Activated CD4-positive, alpha-beta T cell treated with anti-CD3 and anti-CD28 coated beads, Interleukin-2, amount 10 ng/mL, durations not matched to agents 24 days and 14 days (primary cell): ENCODE measurements around the gene OSER1. TPM values are rescaled to one million over a fixed set of nuclear protein-coding genes. Genes with fewer than 3 reads are reported as not detected.
A peak's percentile ranks its signal among the peaks of the same experiment; 100 is the strongest.
"Not testable (repeated sequence)": the region's sequence is repeated elsewhere in the genome, so short reads cannot be mapped to it uniquely, and the experiment has no call there.

Experiments used
- DNase-seq: peaks from one replicate; pipeline ENCODE4 v3.0.0; 2022
- H3K27ac Mint-ChIP-seq: one replicate; pipeline ENCODE4 v1.8.0; 2022; ENCODE audit warnings: mild to moderate bottlenecking, mixed read lengths
- H3K27me3 Mint-ChIP-seq: one replicate; pipeline ENCODE4 v1.8.0; 2022; ENCODE audit warnings: mixed read lengths
- H3K36me3 Mint-ChIP-seq: one replicate; pipeline ENCODE4 v1.8.0; 2022; ENCODE audit warnings: low read depth, mild to moderate bottlenecking, mixed read lengths
- H3K4me1 Mint-ChIP-seq: one replicate; pipeline ENCODE4 v1.8.0; 2021; ENCODE audit warnings: mixed read lengths
- H3K4me3 Mint-ChIP-seq: one replicate; pipeline ENCODE4 v1.8.0; 2022; ENCODE audit warnings: mild to moderate bottlenecking, moderate library complexity, mixed read lengths
- H3K9me3 Mint-ChIP-seq: one replicate; pipeline ENCODE4 v1.8.0; 2021; ENCODE audit warnings: mixed read lengths
- intact Hi-C: fragments of 100-400 bp; cut with micrococcal nuclease; formaldehyde crosslinking; loops from one replicate; pipeline ENCODE4 v1.15.1; 2023
- total RNA-seq: library from RNA; stranded (reverse); gene quantifications from 2 replicates; pipeline ENCODE4 v1.2.3, GENCODE V29; 2022

The OSER1 gene
- 22.7 and 23.6 TPM in 2 replicates for total RNA-seq

- Mint-ChIP-seq H3K9me3 (no peaks in the 10 kb centered on the region), H3K27ac (peak within 1 kb of the TSS; percentile 91), H3K4me3 (peak within 1 kb of the TSS; percentile 94), H3K4me1 (peaks cover 52% of the 10 kb centered on the region), H3K36me3 (peaks cover 10% of the 10 kb centered on the region), H3K27me3 (peaks cover 2% of the 10 kb centered on the region)
- peak; percentile 100 for DNase-seq
- intact Hi-C loops = loop anchor here (1.0 to 10.0 kb wide), 7 partner anchors 11 to 753 kb away; partner anchors contain the start of genes FITM2, SERINC3, SRSF6 and TTPAL
Observed at GRCh38 chr20:44210406-44211176, at the start of gene OSER1. Gene OSER1 (minus strand): TSS chr20:44210771. CDS start chr20:44206957, 3,814 bp downstream.

GRCh38 chr20:44258226-44258890, 47.8 kb upstream of the OSER1 start:
- intact Hi-C loops = no loop called here
- H3K9me3 Mint-ChIP-seq = no peaks in the 10 kb centered on the region
- H3K36me3 Mint-ChIP-seq = no peaks in the 10 kb centered on the region
- H3K27me3 Mint-ChIP-seq = no peaks in the 10 kb centered on the region
- H3K4me1 Mint-ChIP-seq = no peaks in the 10 kb centered on the region
- H3K4me3 Mint-ChIP-seq = no peak overlapping the region
- DNase-seq = no peak
- H3K27ac Mint-ChIP-seq = no peak overlapping the region

- Mint-ChIP-seq H3K36me3 (no peaks in the 10 kb centered on the region), H3K4me1 (no peaks in the 10 kb centered on the region), H3K4me3 (no peak overlapping the region), H3K9me3 (no peaks in the 10 kb centered on the region), H3K27me3 (no peaks in the 10 kb centered on the region), H3K27ac (no peak overlapping the region)
- intact Hi-C loops = no loop called here
- DNase-seq = no peak
Observed at GRCh38 chr20:44256961-44257360, 46.4 kb upstream of the OSER1 start.

GRCh38 chr20:44255942-44256341, 45.4 kb upstream of the OSER1 start:
- intact Hi-C loops = no loop called here
- Mint-ChIP-seq H3K27me3 (no peaks in the 10 kb centered on the region), H3K27ac (no peak overlapping the region), H3K9me3 (no peaks in the 10 kb centered on the region), H3K4me1 (no peaks in the 10 kb centered on the region), H3K36me3 (no peaks in the 10 kb centered on the region), H3K4me3 (no peak overlapping the region)
- no peak for DNase-seq

GRCh38 chr20:44254073-44254472, 43.5 kb upstream of the OSER1 start:
- no peaks in the 10 kb centered on the region for H3K27me3 Mint-ChIP-seq
- no peak for DNase-seq
- H3K27ac Mint-ChIP-seq = no peak overlapping the region
- no peaks in the 10 kb centered on the region for H3K36me3 Mint-ChIP-seq
- H3K4me3 Mint-ChIP-seq = no peak overlapping the region
- intact Hi-C loops = no loop called here
- H3K9me3 Mint-ChIP-seq = no peaks in the 10 kb centered on the region
- no peaks in the 10 kb centered on the region for H3K4me1 Mint-ChIP-seq

- Mint-ChIP-seq H3K36me3 (no peaks in the 10 kb centered on the region), H3K27ac (no peak overlapping the region), H3K4me1 (no peaks in the 10 kb centered on the region), H3K4me3 (no peak overlapping the region), H3K27me3 (peaks cover 2% of the 10 kb centered on the region), H3K9me3 (no peaks in the 10 kb centered on the region)
- DNase-seq = no peak
- intact Hi-C loops = no loop called here
Observed at GRCh38 chr20:44253528-44253927, 43.0 kb upstream of the OSER1 start.

- Mint-ChIP-seq H3K36me3 (no peaks in the 10 kb centered on the region), H3K4me3 (no peak overlapping the region), H3K27ac (no peak overlapping the region), H3K4me1 (no peaks in the 10 kb centered on the region), H3K9me3 (no peaks in the 10 kb centered on the region), H3K27me3 (peaks cover 13% of the 10 kb centered on the region)
- DNase-seq = no peak
- intact Hi-C loops = no loop called here
Observed at GRCh38 chr20:44251284-44251683, 40.7 kb upstream of the OSER1 start.

- no peaks in the 10 kb centered on the region for H3K4me1 Mint-ChIP-seq
- no peaks in the 10 kb centered on the region for H3K9me3 Mint-ChIP-seq
- DNase-seq = no peak
- no peaks in the 10 kb centered on the region for H3K36me3 Mint-ChIP-seq
- H3K4me3 Mint-ChIP-seq = no peak overlapping the region
- no peak overlapping the region for H3K27ac Mint-ChIP-seq
- peaks cover 28% of the 10 kb centered on the region for H3K27me3 Mint-ChIP-seq
- intact Hi-C loops = no loop called here
Observed at GRCh38 chr20:44248410-44248759, 37.8 kb upstream of the OSER1 start.

- Mint-ChIP-seq H3K27ac (no peak overlapping the region), H3K4me1 (no peaks in the 10 kb centered on the region), H3K4me3 (no peak overlapping the region), H3K9me3 (no peaks in the 10 kb centered on the region), H3K36me3 (no peaks in the 10 kb centered on the region), H3K27me3 (peaks cover 28% of the 10 kb centered on the region)
- peak; percentile 70 for DNase-seq
- intact Hi-C loops = no loop called here
Observed at GRCh38 chr20:44247586-44248409, 37.2 kb upstream of the OSER1 start.

GRCh38 chr20:44247131-44247571, 36.6 kb upstream of the OSER1 start, which contains the start of gene GDAP1L1:
Gene GDAP1L1 (plus strand): TSS chr20:44247308. CDS start chr20:44247335, 27 bp downstream.
- intact Hi-C loops = no loop called here
- no peaks in the 10 kb centered on the region for H3K36me3 Mint-ChIP-seq
- DNase-seq = no peak
- H3K9me3 Mint-ChIP-seq = no peaks in the 10 kb centered on the region
- no peak within 1 kb of the TSS for H3K4me3 Mint-ChIP-seq
- no peak within 1 kb of the TSS for H3K27ac Mint-ChIP-seq
- H3K27me3 Mint-ChIP-seq = peaks cover 28% of the 10 kb centered on the region
- no peaks in the 10 kb centered on the region for H3K4me1 Mint-ChIP-seq

- Mint-ChIP-seq H3K36me3 (no peaks in the 10 kb centered on the region), H3K9me3 (no peaks in the 10 kb centered on the region), H3K4me1 (no peaks in the 10 kb centered on the region), H3K4me3 (no peak overlapping the region), H3K27me3 (peaks cover 28% of the 10 kb centered on the region), H3K27ac (no peak overlapping the region)
- intact Hi-C loops = no loop called here
- no peak for DNase-seq
Observed at GRCh38 chr20:44245977-44246376, 35.4 kb upstream of the OSER1 start.

- intact Hi-C loops = no loop called here
- Mint-ChIP-seq H3K9me3 (no peaks in the 10 kb centered on the region), H3K27ac (no peak overlapping the region), H3K27me3 (peaks cover 20% of the 10 kb centered on the region), H3K4me1 (no peaks in the 10 kb centered on the region), H3K36me3 (no peaks in the 10 kb centered on the region), H3K4me3 (no peak overlapping the region)
- DNase-seq = no peak
Observed at GRCh38 chr20:44241796-44242195, 31.2 kb upstream of the OSER1 start.

GRCh38 chr20:44236840-44237239, 26.3 kb upstream of the OSER1 start:
- DNase-seq, H3K27me3 Mint-ChIP-seq, H3K4me1 Mint-ChIP-seq, H3K27ac Mint-ChIP-seq, intact Hi-C loops, H3K36me3 Mint-ChIP-seq, H3K9me3 Mint-ChIP-seq, H3K4me3 Mint-ChIP-seq: not testable (repeated sequence)

GRCh38 chr20:44235702-44236101, 25.1 kb upstream of the OSER1 start:
- no peaks in the 10 kb centered on the region for H3K36me3 Mint-ChIP-seq
- no peaks in the 10 kb centered on the region for H3K27me3 Mint-ChIP-seq
- DNase-seq = no peak
- intact Hi-C loops = no loop called here
- no peaks in the 10 kb centered on the region for H3K9me3 Mint-ChIP-seq
- H3K4me1 Mint-ChIP-seq = peaks cover 2% of the 10 kb centered on the region
- no peak overlapping the region for H3K27ac Mint-ChIP-seq
- H3K4me3 Mint-ChIP-seq = no peak overlapping the region
